Thoracic aorta (tissue), 2 donors: ENCODE data around the gene SHROOM2. TPM values are rescaled to one million over a fixed set of nuclear protein-coding genes. Genes with fewer than 3 reads are reported as not detected.
A peak's percentile ranks its signal among the peaks of the same experiment; 100 is the strongest.

Experiments used
- ATAC-seq: fragments of 150-250 bp; one replicate; pipeline ENCODE4 v1.8.0; 2017; ENCODE audit warnings: low read depth; ENCODE audit not compliant: insufficient number of reproducible peaks, low FRiP score
- DNase-seq: peaks from one replicate; pipeline ENCODE4 v3.0.0-alpha.2; 2020; ENCODE audit warnings: low spot score
- H3K27ac ChIP-seq, 2 donors: fragments of 200-600 bp; sonication (generic); 1 replicate in 1 of 2; 2 replicates in 1 of 2; pipeline ENCODE4 v1.5.1; 2016; ENCODE audit warnings: mild to moderate bottlenecking in 2 of 2, moderate library complexity in 2 of 2
- H3K27me3 ChIP-seq: fragments of 200-600 bp; sonication (generic); replicated peaks from 2 replicates; pipeline ENCODE4 v1.6.0; 2016; ENCODE audit warnings: mild to moderate bottlenecking; ENCODE audit not compliant: insufficient read depth
- H3K36me3 ChIP-seq: fragments of 200-600 bp; sonication (generic); one replicate; pipeline ENCODE4 v1.5.1; 2016
- H3K4me1 ChIP-seq, 2 donors: fragments of 200-600 bp; sonication (generic); 1 replicate in 1 of 2; 2 replicates in 1 of 2; pipeline versions ENCODE4 v1.5.1 to v1.6.0; 2016; ENCODE audit warnings: low read depth in 2 of 2, mild to moderate bottlenecking in 1 of 2; ENCODE audit not compliant: control insufficient read depth in 1 of 2
- H3K4me3 ChIP-seq: fragments of 200-600 bp; sonication (generic); 2 replicates; pipeline ENCODE4 v1.5.1; 2016; ENCODE audit warnings: mild to moderate bottlenecking
- H3K9me3 ChIP-seq: fragments of 200-600 bp; sonication (generic); 2 replicates; pipeline ENCODE4 v1.5.1; 2016
- total RNA-seq, 2 donors: library from RNA; depleted of rRNA; stranded (reverse); fragments of >200 nt; gene quantifications; one replicate each; pipeline versions ENCODE4 v1.1.0 to v1.2.3, GENCODE V29; 2016
- TF ChIP-seq, protein P1 (sequence below): fragments of 200-600 bp; sonication (generic); IDR thresholded peaks from one replicate; pipeline ENCODE4 v1.5.1; 2019; ENCODE audit warnings: antibody characterized with exemption

The SHROOM2 gene
- total RNA-seq, 2 donors from 2014 or later = 2.0 TPM

GRCh38 chrX:9772943-9773342 is 13.3 kb upstream of the SHROOM2 start:
- DNase-seq (no peak), ATAC-seq (no peak)
- no peak overlapping the region for H3K27ac ChIP-seq
- no peaks in the 10 kb centered on the region for H3K4me1 ChIP-seq
- no peak overlapping the region for H3K4me3 ChIP-seq
- H3K27me3 ChIP-seq = no peaks in the 10 kb centered on the region
- H3K9me3 ChIP-seq = no peaks in the 10 kb centered on the region
- no peaks in the 10 kb centered on the region for H3K36me3 ChIP-seq
- TF ChIP-seq, protein P1, sequence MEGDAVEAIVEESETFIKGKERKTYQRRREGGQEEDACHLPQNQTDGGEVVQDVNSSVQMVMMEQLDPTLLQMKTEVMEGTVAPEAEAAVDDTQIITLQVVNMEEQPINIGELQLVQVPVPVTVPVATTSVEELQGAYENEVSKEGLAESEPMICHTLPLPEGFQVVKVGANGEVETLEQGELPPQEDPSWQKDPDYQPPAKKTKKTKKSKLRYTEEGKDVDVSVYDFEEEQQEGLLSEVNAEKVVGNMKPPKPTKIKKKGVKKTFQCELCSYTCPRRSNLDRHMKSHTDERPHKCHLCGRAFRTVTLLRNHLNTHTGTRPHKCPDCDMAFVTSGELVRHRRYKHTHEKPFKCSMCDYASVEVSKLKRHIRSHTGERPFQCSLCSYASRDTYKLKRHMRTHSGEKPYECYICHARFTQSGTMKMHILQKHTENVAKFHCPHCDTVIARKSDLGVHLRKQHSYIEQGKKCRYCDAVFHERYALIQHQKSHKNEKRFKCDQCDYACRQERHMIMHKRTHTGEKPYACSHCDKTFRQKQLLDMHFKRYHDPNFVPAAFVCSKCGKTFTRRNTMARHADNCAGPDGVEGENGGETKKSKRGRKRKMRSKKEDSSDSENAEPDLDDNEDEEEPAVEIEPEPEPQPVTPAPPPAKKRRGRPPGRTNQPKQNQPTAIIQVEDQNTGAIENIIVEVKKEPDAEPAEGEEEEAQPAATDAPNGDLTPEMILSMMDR = no peak

GRCh38 chrX:9775930-9776329 is 10.3 kb upstream of the SHROOM2 start:
- H3K27me3 ChIP-seq = no peaks in the 10 kb centered on the region
- H3K36me3 ChIP-seq = no peaks in the 10 kb centered on the region
- H3K4me3 ChIP-seq = no peak overlapping the region
- DNase-seq (no peak), ATAC-seq (no peak)
- H3K4me1 ChIP-seq = no peaks in the 10 kb centered on the region
- no peaks in the 10 kb centered on the region for H3K9me3 ChIP-seq
- H3K27ac ChIP-seq = no peak overlapping the region
- TF ChIP-seq, protein P1 = no peak

DNA sequence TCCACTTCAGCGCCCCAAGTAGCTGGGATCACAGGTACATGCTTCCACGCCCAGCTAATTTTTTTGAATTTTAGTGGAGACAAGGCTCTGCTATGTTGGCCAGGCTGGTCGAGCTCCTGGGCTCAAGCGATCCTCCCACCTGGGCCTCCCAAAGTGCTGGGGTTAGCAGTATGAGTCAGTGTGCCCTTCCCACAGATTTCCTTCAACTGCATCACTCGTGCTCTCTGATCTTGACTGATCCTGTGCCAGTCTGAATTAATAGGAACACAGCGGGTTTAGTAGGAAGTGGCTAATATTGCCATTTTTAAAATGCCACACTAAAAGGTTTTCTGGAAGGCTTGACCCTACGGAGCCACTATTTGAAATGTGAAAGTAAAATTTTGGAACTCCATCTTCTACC is 4.3 kb upstream of the SHROOM2 start:
- Histone ChIP-seq H3K4me1 (peaks cover 0 to 7% of the 10 kb centered on the region in 2 donors), H3K9me3 (no peaks in the 10 kb centered on the region), H3K27ac (no peak overlapping the region), H3K4me3 (no peak overlapping the region), H3K27me3 (no peaks in the 10 kb centered on the region), H3K36me3 (no peaks in the 10 kb centered on the region)
- DNase-seq = no peak
- no peak for ATAC-seq
- TF ChIP-seq, protein P1 = no peak

DNA sequence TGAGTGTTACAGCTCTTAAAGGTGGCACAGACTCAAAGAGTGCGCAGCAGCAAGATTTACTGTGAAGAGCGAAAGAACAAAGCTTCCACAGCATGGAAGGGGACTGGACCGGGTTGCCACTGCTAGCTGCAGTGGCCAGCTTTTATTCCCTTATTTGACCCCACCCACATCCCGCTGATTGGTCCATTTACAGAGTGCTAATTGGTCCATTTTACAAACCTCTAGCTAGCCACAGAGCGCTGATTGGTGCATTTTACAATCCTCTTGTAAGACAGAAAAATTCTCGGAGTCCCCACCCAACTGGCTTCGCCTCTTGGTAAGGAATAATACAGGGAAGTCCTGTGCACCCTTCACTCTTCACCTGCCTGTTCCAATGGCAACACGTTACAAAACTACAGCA is 1.9 kb upstream of the SHROOM2 start:
- Histone ChIP-seq H3K27ac (no peak overlapping the region), H3K9me3 (no peaks in the 10 kb centered on the region), H3K4me3 (no peak overlapping the region), H3K36me3 (no peaks in the 10 kb centered on the region), H3K4me1 (peaks cover 0 to 11% of the 10 kb centered on the region in 2 donors), H3K27me3 (no peaks in the 10 kb centered on the region)
- no peak for DNase-seq
- no peak for ATAC-seq
- TF ChIP-seq, protein P1 = no peak

DNA sequence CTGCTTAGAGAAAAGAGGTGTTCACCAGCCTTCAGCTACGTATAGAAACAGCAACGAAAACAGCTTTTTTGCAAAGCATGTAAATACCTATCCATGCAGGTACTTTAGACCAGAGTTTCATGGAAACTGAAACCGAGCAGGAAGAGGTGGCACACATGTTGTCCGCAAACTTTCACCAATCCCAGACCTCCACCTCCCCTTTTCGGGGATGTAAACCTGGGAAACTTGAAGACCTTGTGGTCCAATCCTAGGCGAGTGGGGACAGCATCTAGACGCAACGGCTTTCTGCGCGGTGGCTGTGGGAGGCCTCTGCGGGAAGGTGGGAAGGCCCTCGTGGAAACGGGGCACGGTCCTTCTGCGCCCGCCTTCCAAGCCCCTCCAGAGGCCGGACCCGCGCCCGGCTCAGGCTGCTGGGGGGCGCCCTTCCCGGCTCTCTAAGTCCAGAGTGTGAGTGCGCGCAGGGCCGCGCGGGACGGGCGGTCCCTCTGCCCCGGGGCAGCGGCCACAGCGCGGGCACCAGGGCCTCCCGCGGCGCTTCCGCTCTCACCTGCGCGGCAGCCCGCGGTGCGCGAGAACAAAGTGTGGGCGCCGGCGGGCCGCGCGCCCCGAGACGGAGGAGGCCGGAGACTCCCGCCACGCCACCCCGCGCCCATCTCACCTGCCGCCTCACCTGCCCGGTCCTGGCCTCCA is 830 bp upstream of the SHROOM2 start:
- no peak for ATAC-seq
- peaks cover 0 to 11% of the 10 kb centered on the region in 2 donors for H3K4me1 ChIP-seq
- DNase-seq = no peak
- no peaks in the 10 kb centered on the region for H3K9me3 ChIP-seq
- H3K4me3 ChIP-seq = peak overlapping the region; percentile 41
- no peaks in the 10 kb centered on the region for H3K36me3 ChIP-seq
- H3K27me3 ChIP-seq = no peaks in the 10 kb centered on the region
- TF ChIP-seq, protein P1 = no peak
- H3K27ac ChIP-seq = no peak overlapping the region
